ENCODE measurements around the gene GSTT2B. TPM values are rescaled to one million over a fixed set of nuclear protein-coding genes. Genes with fewer than 3 reads are reported as not detected.
"Not testable (repeated sequence)": the region's sequence is repeated elsewhere in the genome, so short reads cannot be mapped to it uniquely, and the experiment has no call there.

GSTT2B gene
- 11.9 TPM for total RNA-seq (ENCODE audit: unreplicated experiment)
- long read RNA-seq, partial matches to known transcripts, result 2 of 9 reads
- long read RNA-seq, other reads (novel, unspliced or antisense), result 4 of 9 reads

GRCh38 chr22:23961084-23961771, at the start of gene GSTT2B:
TSS of gene GSTT2B (minus strand) at chr22:23961195. CDS start at chr22:23961131, 64 bp downstream.
- not testable (repeated sequence) for H3K27ac Mint-ChIP-seq (ENCODE audit: unreplicated experiment); H3K27me3 Mint-ChIP-seq (ENCODE audit: unreplicated experiment); DNase-seq; H3K36me3 Mint-ChIP-seq (ENCODE audit: unreplicated experiment); H3K4me1 Mint-ChIP-seq (ENCODE audit: low read depth, unreplicated experiment); H3K9me3 Mint-ChIP-seq (ENCODE audit: unreplicated experiment); H3K4me3 Mint-ChIP-seq (ENCODE audit: unreplicated experiment)

GRCh38 chr22:24010018-24010391, 49.0 kb upstream of the GSTT2B start:
- Mint-ChIP-seq H3K27me3 (ENCODE audit: unreplicated experiment) (peaks cover 4% of the 10 kb centered on the region), H3K4me1 (ENCODE audit: low read depth, unreplicated experiment) (peaks cover 5% of the 10 kb centered on the region), H3K27ac (ENCODE audit: unreplicated experiment) (no peak overlapping the region), H3K36me3 (ENCODE audit: unreplicated experiment) (peaks cover 4% of the 10 kb centered on the region), H3K9me3 (ENCODE audit: unreplicated experiment) (peaks cover 6% of the 10 kb centered on the region), H3K4me3 (ENCODE audit: unreplicated experiment) (peak overlapping the region; percentile 21)
- no peak for DNase-seq
- no peak for TF ChIP-seq CTCF (IDR thresholded peaks at IDR 0.05; ENCODE audit: partially characterized antibody, unreplicated experiment)

GRCh38 chr22:24009227-24010017, 48.4 kb upstream of the GSTT2B start:
- H3K27me3 Mint-ChIP-seq (ENCODE audit: unreplicated experiment), result peaks cover 4% of the 10 kb centered on the region
- DNase-seq, result no peak
- H3K4me1 Mint-ChIP-seq (ENCODE audit: low read depth, unreplicated experiment), result peaks cover 5% of the 10 kb centered on the region
- H3K9me3 Mint-ChIP-seq (ENCODE audit: unreplicated experiment), result peaks cover 6% of the 10 kb centered on the region
- no peak overlapping the region for H3K27ac Mint-ChIP-seq (ENCODE audit: unreplicated experiment)
- no peak for TF ChIP-seq CTCF (IDR thresholded peaks at IDR 0.05; ENCODE audit: partially characterized antibody, unreplicated experiment)
- H3K4me3 Mint-ChIP-seq (ENCODE audit: unreplicated experiment), result peak overlapping the region; percentile 21
- H3K36me3 Mint-ChIP-seq (ENCODE audit: unreplicated experiment), result peaks cover 4% of the 10 kb centered on the region

- H3K4me3 Mint-ChIP-seq (ENCODE audit: unreplicated experiment), result no peak overlapping the region
- no peak overlapping the region for H3K27ac Mint-ChIP-seq (ENCODE audit: unreplicated experiment)
- H3K9me3 Mint-ChIP-seq (ENCODE audit: unreplicated experiment), result peaks cover 6% of the 10 kb centered on the region
- peaks cover 4% of the 10 kb centered on the region for H3K36me3 Mint-ChIP-seq (ENCODE audit: unreplicated experiment)
- peaks cover 7% of the 10 kb centered on the region for H3K4me1 Mint-ChIP-seq (ENCODE audit: low read depth, unreplicated experiment)
- peaks cover 4% of the 10 kb centered on the region for H3K27me3 Mint-ChIP-seq (ENCODE audit: unreplicated experiment)
- no peak for DNase-seq
- no peak for TF ChIP-seq CTCF (IDR thresholded peaks at IDR 0.05; ENCODE audit: partially characterized antibody, unreplicated experiment)
Measured at GRCh38 chr22:24008381-24009226, 47.6 kb upstream of the GSTT2B start.

GRCh38 chr22:24008022-24008283, 47.0 kb upstream of the GSTT2B start:
- peaks cover 8% of the 10 kb centered on the region for H3K27me3 Mint-ChIP-seq (ENCODE audit: unreplicated experiment)
- TF ChIP-seq CTCF (IDR thresholded peaks at IDR 0.05; ENCODE audit: partially characterized antibody, unreplicated experiment), result no peak
- peaks cover 4% of the 10 kb centered on the region for H3K36me3 Mint-ChIP-seq (ENCODE audit: unreplicated experiment)
- DNase-seq, result no peak
- H3K9me3 Mint-ChIP-seq (ENCODE audit: unreplicated experiment), result peaks cover 6% of the 10 kb centered on the region
- H3K4me3 Mint-ChIP-seq (ENCODE audit: unreplicated experiment), result no peak overlapping the region
- H3K27ac Mint-ChIP-seq (ENCODE audit: unreplicated experiment), result no peak overlapping the region
- peaks cover 11% of the 10 kb centered on the region for H3K4me1 Mint-ChIP-seq (ENCODE audit: low read depth, unreplicated experiment)
